HG02970 (cell line): ENCODE measurements around the gene ZDHHC8.

Experiments used
- ATAC-seq: cut with Tn5 transposase; IDR thresholded peaks from one replicate; pipeline ENCODE4 v1.9.1; 2021; ENCODE audit warnings: mild to moderate bottlenecking, moderate library complexity, moderate number of reproducible peaks; ENCODE audit not compliant: unreplicated experiment, low FRiP score

ZDHHC8 gene

DNA sequence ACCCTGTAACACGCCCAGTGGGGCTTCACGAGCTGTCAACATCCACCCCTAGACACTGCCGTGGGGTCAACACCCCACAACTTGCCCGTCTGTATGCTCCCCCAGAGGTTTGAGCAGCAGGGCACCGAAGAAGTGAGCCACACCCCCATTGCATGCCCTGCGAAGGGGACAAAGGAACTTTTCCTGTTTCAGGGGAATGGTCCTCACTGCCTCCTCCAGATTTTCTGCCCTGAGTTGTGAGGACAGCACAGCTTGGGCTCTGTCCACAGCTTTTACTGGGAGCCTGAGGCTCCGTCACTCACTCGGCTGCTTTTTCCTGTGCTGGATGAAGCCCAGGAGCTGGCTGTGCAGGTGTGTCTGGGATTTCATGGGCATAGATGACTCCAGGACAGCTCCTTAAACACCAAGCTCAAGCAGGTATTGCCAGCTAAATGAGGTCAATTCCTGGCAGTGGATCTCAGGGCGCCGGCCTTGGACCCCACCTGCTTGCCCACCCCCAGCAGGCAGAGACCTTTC is 59.5 kb downstream of the ZDHHC8 start:
- ATAC-seq = no peak

- no peak for ATAC-seq
Observed at GRCh38 chr22:20191803-20192202, 60.2 kb downstream of the ZDHHC8 start.

DNA sequence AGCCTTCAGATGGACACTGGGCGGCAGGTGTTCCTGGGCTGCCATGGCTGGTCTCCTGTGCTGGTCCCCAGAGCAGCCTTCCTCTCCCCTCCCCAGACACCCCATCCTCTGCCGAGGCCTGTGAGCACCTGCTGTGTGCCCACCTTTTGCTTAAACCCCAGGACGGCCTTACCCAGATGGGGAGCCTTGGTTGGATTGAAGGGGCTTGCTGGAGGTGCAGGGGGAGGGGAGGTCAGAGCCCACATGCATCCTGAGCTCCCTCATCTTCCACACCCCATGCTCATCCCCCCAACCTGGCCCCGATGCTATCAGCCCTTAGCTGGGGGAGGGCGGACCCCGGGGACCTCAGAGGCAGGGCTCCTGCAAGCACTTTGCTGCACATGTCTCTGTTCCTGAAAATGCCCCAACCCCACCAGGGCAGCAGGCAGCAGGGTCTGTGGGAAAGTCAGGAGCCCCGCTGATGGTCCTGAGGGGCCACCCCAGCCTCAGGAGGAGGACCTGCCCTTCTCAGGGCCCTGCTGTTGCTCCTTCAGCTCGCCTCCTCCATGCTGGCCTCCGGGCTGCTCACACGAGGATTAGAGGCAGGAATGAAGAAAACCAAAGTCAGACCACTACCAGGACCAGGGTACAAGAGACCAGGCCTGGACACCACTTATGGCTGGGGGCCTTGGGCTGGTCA is 60.8 kb downstream of the ZDHHC8 start:
- ATAC-seq = no peak

GRCh38 chr22:20192972-20193760 is 61.6 kb downstream of the ZDHHC8 start:
- ATAC-seq = no peak

GRCh38 chr22:20193761-20194494 is 62.3 kb downstream of the ZDHHC8 start:
- no peak for ATAC-seq

GRCh38 chr22:20194681-20195593 is 63.3 kb downstream of the ZDHHC8 start:
- no peak for ATAC-seq

GRCh38 chr22:20196094-20196842 is 64.7 kb downstream of the ZDHHC8 start:
- ATAC-seq = no peak
